Measurements from ENCODE around the gene NUP93. TPM values are rescaled to one million over a fixed set of nuclear protein-coding genes. Genes with fewer than 3 reads are reported as not detected.
"Not testable (repeated sequence)": the region's sequence is repeated elsewhere in the genome, so short reads cannot be mapped to it uniquely, and the experiment has no call there.

NUP93 gene
- total RNA-seq, 3 donors from 2014 or later = 29.4 to 48.8 (median 32.6) TPM

DNA sequence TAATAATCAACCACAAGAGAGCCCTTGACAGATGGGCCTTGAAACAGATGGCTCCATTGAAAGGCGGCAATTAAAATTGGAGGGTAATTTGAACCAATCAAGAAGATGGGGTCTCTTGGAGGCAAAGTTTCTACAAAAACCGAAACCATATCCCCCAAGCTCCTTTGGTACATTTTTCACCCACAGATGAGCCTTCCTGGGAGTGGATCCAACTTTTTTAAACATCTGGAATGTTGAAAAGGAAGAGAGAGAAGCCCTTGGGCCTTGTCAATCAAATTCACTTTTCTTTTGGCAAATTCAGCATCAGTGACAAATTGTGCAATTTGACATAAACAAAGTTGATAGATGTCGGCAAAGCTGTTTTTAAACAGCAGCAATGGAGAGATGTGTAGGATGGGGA lies 13.2 kb upstream of the NUP93 start:
- Histone ChIP-seq H3K27ac (no peak overlapping the region), H3K27me3 (no peaks in the 10 kb centered on the region), H3K4me1 (no peaks in the 10 kb centered on the region), H3K9me3 (no peaks in the 10 kb centered on the region), H3K4me3 (no peak overlapping the region), H3K36me3 (no peaks in the 10 kb centered on the region)
- TF ChIP-seq CTCF (IDR thresholded peaks at IDR 0.05) (no peak), POLR2AphosphoS5 (IDR thresholded peaks at IDR 0.05) (no peak), POLR2A (IDR thresholded peaks at IDR 0.05) (no peak)
- DNase-seq (ENCODE audit: low spot score in 2 of 2) = no peak
- intact Hi-C loops (cut with DNase I; ENCODE audit: low total_unique reads) = no loop called here

DNA sequence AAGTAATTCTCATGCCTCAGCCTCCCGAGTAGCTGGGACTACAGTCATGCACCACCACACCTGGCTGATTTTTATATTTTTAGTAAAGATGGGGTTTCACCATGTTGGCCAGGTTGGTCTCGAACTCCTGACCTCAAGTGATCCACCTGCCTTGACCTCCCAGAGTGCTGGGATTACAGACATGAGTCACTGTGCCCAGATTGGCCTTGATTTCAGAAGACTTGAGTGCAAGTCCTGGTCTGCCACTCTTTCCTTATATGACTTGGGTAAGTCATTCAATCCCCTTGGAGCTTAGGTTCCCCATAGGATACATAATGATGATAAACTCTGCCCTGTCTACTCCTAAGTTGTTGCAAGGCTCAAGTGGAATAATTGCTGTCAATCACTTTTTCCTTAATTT lies 12.4 kb upstream of the NUP93 start:
- H3K9me3 ChIP-seq; H3K27me3 ChIP-seq; DNase-seq (ENCODE audit: low spot score in 2 of 2); H3K4me3 ChIP-seq; H3K4me1 ChIP-seq; H3K36me3 ChIP-seq; intact Hi-C loops (cut with DNase I; ENCODE audit: low total_unique reads); H3K27ac ChIP-seq: not testable (repeated sequence)

DNA sequence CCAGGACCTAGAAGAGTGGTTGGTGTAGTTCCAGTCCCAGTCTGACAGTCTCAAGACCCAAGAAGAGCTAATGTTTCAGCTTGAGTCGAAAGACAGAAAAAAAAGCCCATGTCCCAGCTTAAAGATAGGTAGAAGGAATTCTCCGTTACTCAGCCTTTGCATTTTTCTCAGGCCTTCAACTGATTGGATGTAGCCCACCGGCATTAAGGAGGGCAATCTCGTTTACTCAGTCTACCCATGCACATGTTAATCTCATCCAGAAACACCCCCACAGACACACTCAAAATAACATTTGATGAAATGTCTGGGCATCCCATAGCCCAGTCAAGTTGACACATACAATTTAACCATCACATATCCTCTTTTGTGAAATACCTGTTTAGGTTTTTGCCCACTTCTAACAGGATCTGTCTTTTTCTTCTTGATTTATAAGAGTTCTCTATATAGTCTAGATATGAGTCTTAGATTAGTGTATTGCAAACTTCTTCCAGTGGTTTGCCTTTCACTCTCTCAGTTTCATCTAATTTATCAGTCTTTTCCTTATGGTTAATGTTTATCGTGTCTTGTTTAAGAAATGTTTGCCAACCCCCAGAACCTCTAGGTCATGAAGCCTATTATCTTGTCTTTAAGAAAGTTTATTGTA lies 7.6 kb upstream of the NUP93 start:
- Histone ChIP-seq H3K27ac (no peak overlapping the region), H3K27me3 (no peaks in the 10 kb centered on the region), H3K4me1 (no peaks in the 10 kb centered on the region), H3K4me3 (no peak overlapping the region), H3K9me3 (no peaks in the 10 kb centered on the region), H3K36me3 (no peaks in the 10 kb centered on the region)
- intact Hi-C loops (cut with DNase I; ENCODE audit: low total_unique reads) = no loop called here
- DNase-seq (ENCODE audit: low spot score in 2 of 2) = no peak
- TF ChIP-seq POLR2A (IDR thresholded peaks at IDR 0.05) (no peak), POLR2AphosphoS5 (IDR thresholded peaks at IDR 0.05) (no peak)

GRCh38 chr16:56724191-56724590 lies 5.7 kb upstream of the NUP93 start:
- Histone ChIP-seq H3K9me3 (no peaks in the 10 kb centered on the region), H3K4me1 (peaks cover 0 to 8% of the 10 kb centered on the region in 2 donors), H3K27me3 (no peaks in the 10 kb centered on the region), H3K4me3 (no peak overlapping the region), H3K36me3 (no peaks in the 10 kb centered on the region), H3K27ac (no peak overlapping the region)
- intact Hi-C loops (cut with DNase I; ENCODE audit: low total_unique reads) = no loop called here
- no peak for DNase-seq (ENCODE audit: low spot score in 2 of 2)
- TF ChIP-seq CTCF (IDR thresholded peaks at IDR 0.05) = no peak
- no peak for TF ChIP-seq POLR2AphosphoS5 (IDR thresholded peaks at IDR 0.05)
- no peak for TF ChIP-seq POLR2A (IDR thresholded peaks at IDR 0.05)

- DNase-seq (ENCODE audit: low spot score in 2 of 2) = no peak
- no peaks in the 10 kb centered on the region for H3K36me3 ChIP-seq
- H3K9me3 ChIP-seq = no peaks in the 10 kb centered on the region
- H3K27ac ChIP-seq = no peak overlapping the region
- intact Hi-C loops (cut with DNase I; ENCODE audit: low total_unique reads) = no loop called here
- H3K4me1 ChIP-seq = peaks cover 0 to 14% of the 10 kb centered on the region in 2 donors
- H3K4me3 ChIP-seq = no peak overlapping the region
- no peaks in the 10 kb centered on the region for H3K27me3 ChIP-seq
- no peak for TF ChIP-seq POLR2A (IDR thresholded peaks at IDR 0.05)
- no peak for TF ChIP-seq CTCF (IDR thresholded peaks at IDR 0.05)
- no peak for TF ChIP-seq POLR2AphosphoS5 (IDR thresholded peaks at IDR 0.05)
Measured at GRCh38 chr16:56726283-56726682, 3.6 kb upstream of the NUP93 start.

- no peaks in the 10 kb centered on the region for H3K27me3 ChIP-seq
- no peak for DNase-seq (ENCODE audit: low spot score in 2 of 2)
- H3K27ac ChIP-seq = no peak overlapping the region
- no peak overlapping the region for H3K4me3 ChIP-seq
- intact Hi-C loops (cut with DNase I; ENCODE audit: low total_unique reads) = no loop called here
- H3K36me3 ChIP-seq = no peaks in the 10 kb centered on the region
- H3K9me3 ChIP-seq = no peaks in the 10 kb centered on the region
- TF ChIP-seq POLR2A (IDR thresholded peaks at IDR 0.05) = no peak
- TF ChIP-seq CTCF (IDR thresholded peaks at IDR 0.05) = no peak
- no peak for TF ChIP-seq POLR2AphosphoS5 (IDR thresholded peaks at IDR 0.05)
- H3K4me1 ChIP-seq = peaks cover 0 to 14% of the 10 kb centered on the region in 2 donors
Measured at GRCh38 chr16:56726926-56727325, 3.0 kb upstream of the NUP93 start.
